Activated CD8-positive, alpha-beta T cell treated with anti-CD3 and anti-CD28 coated beads for 36 hours (primary cell): Measurements from ENCODE around the gene ABLIM1. TPM values are rescaled to one million over a fixed set of nuclear protein-coding genes. Genes with fewer than 3 reads are reported as not detected.
A peak's percentile ranks its signal among the peaks of the same experiment; 100 is the strongest.

Experiments
- ATAC-seq: fragments of 200-7000 bp; cut with Tn5 transposase; one replicate; pipeline ENCODE4 v1.10.0; 2021; ENCODE audit warnings: mild to moderate bottlenecking, moderate library complexity
- CTCF ChIA-PET: fragments of 350-600 bp; sonication (Branson Sonifier 250); formaldehyde crosslinking; loops from one replicate; lab custom pipeline; 2021; ENCODE audit warnings: antibody characterized with exemption; lab: Charles Lee
- POLR2A ChIA-PET: fragments of 350-600 bp; sonication (Branson Sonifier 250); formaldehyde crosslinking; loops from one replicate; lab custom pipeline; 2021; ENCODE audit warnings: antibody characterized with exemption; lab: Charles Lee
- DNase-seq: peaks from one replicate; pipeline ENCODE4 v3.0.0-alpha.2; 2020
- H3K27ac Mint-ChIP-seq: one replicate; pipeline ENCODE4 v1.8.0; 2021; ENCODE audit warnings: mild to moderate bottlenecking, mixed read lengths
- H3K27me3 Mint-ChIP-seq: one replicate; pipeline ENCODE4 v1.8.0; 2021; ENCODE audit warnings: mixed read lengths
- H3K36me3 Mint-ChIP-seq: one replicate; pipeline ENCODE4 v1.8.0; 2021; ENCODE audit warnings: low read depth, mixed read lengths
- H3K4me1 Mint-ChIP-seq: one replicate; pipeline ENCODE4 v1.8.0; 2021; ENCODE audit warnings: low read depth, mixed read lengths
- H3K4me3 Mint-ChIP-seq: one replicate; pipeline ENCODE4 v1.8.0; 2021; ENCODE audit warnings: mild to moderate bottlenecking, moderate library complexity, mixed read lengths
- H3K9me3 Mint-ChIP-seq: one replicate; pipeline ENCODE4 v1.8.0; 2021; ENCODE audit warnings: mixed read lengths
- intact Hi-C: fragments of 100-400 bp; cut with micrococcal nuclease; formaldehyde crosslinking; loops from one replicate; pipeline ENCODE4 v1.10.0; 2022
- total RNA-seq, 2 experiments: library from RNA; stranded (reverse); gene quantifications; one replicate each; pipeline ENCODE4 v1.2.3, GENCODE V29; 2021
- TF ChIP-seq, protein P1 (sequence below): fragments of 200-600 bp; IDR thresholded peaks from one replicate; pipeline ENCODE4 v1.8.0; 2022; ENCODE audit warnings: antibody characterized with exemption, mild to moderate bottlenecking

ABLIM1 gene
- total RNA-seq, 2 experiments from 2014 or later: 148 to 155 TPM

GRCh38 chr10:114544045-114544659, 113.9 kb downstream of the ABLIM1 start:
- H3K27me3 Mint-ChIP-seq: no peaks in the 10 kb centered on the region
- peak overlapping the region; percentile 77 for H3K4me3 Mint-ChIP-seq
- ATAC-seq: peak; percentile 51
- intact Hi-C loops: loop anchor here (5.0 to 10.0 kb wide), 3 partner anchors 52 to 381 kb away; partner anchors contain the start of genes CCDC186 and TDRD1
- peak; percentile 89 for DNase-seq
- H3K9me3 Mint-ChIP-seq: no peaks in the 10 kb centered on the region
- peaks cover 84% of the 10 kb centered on the region for H3K4me1 Mint-ChIP-seq
- TF ChIP-seq, protein P1, sequence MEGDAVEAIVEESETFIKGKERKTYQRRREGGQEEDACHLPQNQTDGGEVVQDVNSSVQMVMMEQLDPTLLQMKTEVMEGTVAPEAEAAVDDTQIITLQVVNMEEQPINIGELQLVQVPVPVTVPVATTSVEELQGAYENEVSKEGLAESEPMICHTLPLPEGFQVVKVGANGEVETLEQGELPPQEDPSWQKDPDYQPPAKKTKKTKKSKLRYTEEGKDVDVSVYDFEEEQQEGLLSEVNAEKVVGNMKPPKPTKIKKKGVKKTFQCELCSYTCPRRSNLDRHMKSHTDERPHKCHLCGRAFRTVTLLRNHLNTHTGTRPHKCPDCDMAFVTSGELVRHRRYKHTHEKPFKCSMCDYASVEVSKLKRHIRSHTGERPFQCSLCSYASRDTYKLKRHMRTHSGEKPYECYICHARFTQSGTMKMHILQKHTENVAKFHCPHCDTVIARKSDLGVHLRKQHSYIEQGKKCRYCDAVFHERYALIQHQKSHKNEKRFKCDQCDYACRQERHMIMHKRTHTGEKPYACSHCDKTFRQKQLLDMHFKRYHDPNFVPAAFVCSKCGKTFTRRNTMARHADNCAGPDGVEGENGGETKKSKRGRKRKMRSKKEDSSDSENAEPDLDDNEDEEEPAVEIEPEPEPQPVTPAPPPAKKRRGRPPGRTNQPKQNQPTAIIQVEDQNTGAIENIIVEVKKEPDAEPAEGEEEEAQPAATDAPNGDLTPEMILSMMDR: no peak
- peaks cover 2% of the 10 kb centered on the region for H3K36me3 Mint-ChIP-seq
- peak overlapping the region; percentile 94 for H3K27ac Mint-ChIP-seq
- CTCF ChIA-PET: interaction anchor here (0.8 to 21.0 kb wide), 8 partner anchors 13 to 240 kb away, joined by 3 to 252 read pairs (median 14); no protein-coding TSS in a partner anchor
- POLR2A ChIA-PET: interaction anchor here (0.9 to 11.1 kb wide), 8 partner anchors 13 to 583 kb away, joined by 3 to 251 read pairs (median 4); no protein-coding TSS in a partner anchor

DNA sequence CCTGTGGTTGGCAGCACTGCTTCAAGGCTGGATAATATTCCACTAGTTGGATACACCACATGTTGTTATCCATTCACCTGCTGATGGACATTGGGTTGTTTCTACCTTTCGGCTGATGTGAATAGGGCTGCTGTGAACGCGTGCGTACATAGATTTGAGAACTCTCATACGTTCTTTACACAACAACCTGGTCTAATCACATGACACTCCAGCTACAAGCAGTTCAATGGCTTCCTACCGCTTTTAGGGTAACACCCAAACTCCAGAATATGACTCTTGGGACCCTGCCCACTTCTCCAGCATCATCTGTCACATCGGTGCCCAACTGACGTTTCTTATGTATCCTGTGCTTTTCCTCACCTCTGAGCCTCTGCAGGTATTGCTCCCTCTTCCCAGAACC, 114.6 kb downstream of the ABLIM1 start:
- ATAC-seq (no peak), DNase-seq (no peak)
- peaks cover 2% of the 10 kb centered on the region for H3K36me3 Mint-ChIP-seq
- intact Hi-C loops: loop anchor here (5.0 to 10.0 kb wide), 3 partner anchors 51 to 381 kb away; partner anchors contain the start of genes CCDC186 and TDRD1
- H3K4me1 Mint-ChIP-seq: peaks cover 91% of the 10 kb centered on the region
- H3K27me3 Mint-ChIP-seq: no peaks in the 10 kb centered on the region
- H3K4me3 Mint-ChIP-seq: peak overlapping the region; percentile 77
- TF ChIP-seq, protein P1: no peak
- H3K27ac Mint-ChIP-seq: peak overlapping the region; percentile 94
- CTCF ChIA-PET: interaction anchor here (0.7 to 21.0 kb wide), 6 partner anchors 12 to 279 kb away, joined by 4 to 252 read pairs (median 20); partner anchors contain the start of gene FHIP2A
- POLR2A ChIA-PET: interaction anchor here (0.6 to 11.1 kb wide), 6 partner anchors 23 to 63 kb away, joined by 3 to 251 read pairs (median 3); no protein-coding TSS in a partner anchor
- H3K9me3 Mint-ChIP-seq: no peaks in the 10 kb centered on the region

- Mint-ChIP-seq H3K36me3 (peaks cover 2% of the 10 kb centered on the region), H3K27ac (peak overlapping the region; percentile 100), H3K4me1 (peaks cover 91% of the 10 kb centered on the region), H3K9me3 (no peaks in the 10 kb centered on the region), H3K4me3 (peak overlapping the region; percentile 70), H3K27me3 (no peaks in the 10 kb centered on the region)
- ChIA-PET CTCF (interaction anchor here (1.0 to 21.0 kb wide), 6 partner anchors 9 to 280 kb away, joined by 6 to 252 read pairs (median 20); partner anchors contain the start of gene FHIP2A), POLR2A (interaction anchor here (0.6 to 11.1 kb wide), 8 partner anchors 21 to 279 kb away, joined by 3 to 251 read pairs (median 3); partner anchors contain the start of gene FHIP2A)
- DNase-seq: no peak
- ATAC-seq: no peak
- intact Hi-C loops: loop anchor here (5.0 to 10.0 kb wide), 3 partner anchors 50 to 382 kb away; partner anchors contain the start of genes CCDC186 and TDRD1
- TF ChIP-seq, protein P1: no peak
Observed at GRCh38 chr10:114542373-114542772, 115.7 kb downstream of the ABLIM1 start.

DNA sequence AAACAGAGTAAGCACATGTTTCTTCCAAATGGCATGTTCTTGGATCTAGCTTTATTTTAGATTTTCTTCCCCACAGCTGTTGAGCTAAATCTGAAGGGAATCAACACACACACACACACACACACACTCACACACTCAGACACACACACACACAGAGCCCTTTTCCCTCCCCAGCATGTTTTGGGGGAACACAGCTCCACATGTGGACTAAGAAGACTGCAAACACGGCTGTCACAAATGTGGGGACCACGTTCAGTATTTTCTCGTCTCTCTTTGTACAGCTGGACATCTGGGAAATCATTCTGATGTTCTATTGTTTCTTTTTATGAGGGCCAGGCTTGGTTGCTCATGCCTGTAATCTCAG, 116.3 kb downstream of the ABLIM1 start:
- Mint-ChIP-seq H3K27me3 (no peaks in the 10 kb centered on the region), H3K4me1 (peaks cover 87% of the 10 kb centered on the region), H3K36me3 (peaks cover 2% of the 10 kb centered on the region), H3K27ac (peak overlapping the region; percentile 100), H3K4me3 (peak overlapping the region; percentile 70), H3K9me3 (no peaks in the 10 kb centered on the region)
- TF ChIP-seq, protein P1: no peak
- DNase-seq (no peak), ATAC-seq (no peak)
- ChIA-PET POLR2A (interaction anchor here (0.6 to 11.1 kb wide), 9 partner anchors 11 to 280 kb away, joined by 3 to 251 read pairs (median 3); partner anchors contain the start of gene FHIP2A), CTCF (interaction anchor here (0.8 to 21.0 kb wide), 9 partner anchors 8 to 281 kb away, joined by 3 to 252 read pairs (median 15); partner anchors contain the start of gene FHIP2A)
- intact Hi-C loops: loop anchor here (1.0 to 10.0 kb wide), 4 partner anchors 15 to 383 kb away; partner anchors contain the start of genes CCDC186 and TDRD1
